ENCODE data around the gene CSTF2T.

Gene CSTF2T

GRCh38 chr10:51649064-51649463, 50.3 kb downstream of the CSTF2T start:
- no peak for DNase-seq (ENCODE audit: low read depth)
